HAP-1 (cell line): Measurements from ENCODE around the gene RIOK1.
A peak's percentile ranks its signal among the peaks of the same experiment; 100 is the strongest.

Experiments
- DNase-seq, 2 experiments: peaks; one replicate each; pipeline ENCODE4 v3.0.0-alpha.2; 2016 to 2020; ENCODE audit warnings: low spot score in 2 of 2
- H3K27me3 ChIP-seq: fragments of 250-450 bp; sonication (Bioruptor Pico); 2 replicates; pipeline ENCODE4 v1.5.1; 2020; ENCODE audit warnings: low read depth, mild to moderate bottlenecking, moderate library complexity
- H3K36me3 ChIP-seq: fragments of 250-450 bp; sonication (Bioruptor Pico); replicated peaks from 2 replicates; pipeline ENCODE4 v1.5.1; 2020; ENCODE audit warnings: mild to moderate bottlenecking
- H3K4me1 ChIP-seq: fragments of 250-450 bp; sonication (Bioruptor Pico); 2 replicates; pipeline ENCODE4 v1.5.1; 2020; ENCODE audit warnings: mild to moderate bottlenecking
- H3K4me3 ChIP-seq: fragments of 250-450 bp; sonication (Bioruptor Pico); 2 replicates; pipeline ENCODE4 v1.5.1; 2020; ENCODE audit warnings: mild to moderate bottlenecking, moderate library complexity
- H3K9me3 ChIP-seq: fragments of 250-450 bp; sonication (Bioruptor Pico); 2 replicates; pipeline ENCODE4 v1.5.1; 2020; ENCODE audit warnings: mild to moderate bottlenecking, moderate library complexity
- in situ Hi-C: fragments of 300-500 bp; cut with MboI; formaldehyde crosslinking; loops from 3 replicates; pipeline ENCODE4 v1.14.3; 2020; ENCODE audit warnings: low sequenced_read_pairs, inconsistent platforms, mixed read lengths

The RIOK1 gene

DNA sequence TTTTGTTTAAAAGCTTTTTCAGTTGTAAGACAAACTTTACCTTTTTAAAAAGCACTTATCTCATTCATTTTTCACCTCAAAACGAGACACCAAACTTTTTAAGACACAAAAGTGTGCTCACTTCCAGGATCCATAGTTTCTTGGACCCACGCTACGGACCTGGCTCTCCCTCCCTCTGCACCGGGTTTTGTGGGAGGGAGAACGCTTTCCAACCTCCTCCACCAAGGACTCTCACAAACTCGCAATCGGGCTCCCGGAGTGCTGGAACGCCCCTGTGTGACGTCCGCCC is 502 bp upstream of the RIOK1 start:
- in situ Hi-C loops: no loop called here
- Histone ChIP-seq H3K4me3 (peak overlapping the region; percentile 77), H3K9me3 (no peaks in the 10 kb centered on the region), H3K36me3 (peaks cover 12% of the 10 kb centered on the region), H3K27me3 (no peaks in the 10 kb centered on the region), H3K4me1 (peaks cover 14% of the 10 kb centered on the region)
- DNase-seq: peak; percentile 32 to 77

DNA sequence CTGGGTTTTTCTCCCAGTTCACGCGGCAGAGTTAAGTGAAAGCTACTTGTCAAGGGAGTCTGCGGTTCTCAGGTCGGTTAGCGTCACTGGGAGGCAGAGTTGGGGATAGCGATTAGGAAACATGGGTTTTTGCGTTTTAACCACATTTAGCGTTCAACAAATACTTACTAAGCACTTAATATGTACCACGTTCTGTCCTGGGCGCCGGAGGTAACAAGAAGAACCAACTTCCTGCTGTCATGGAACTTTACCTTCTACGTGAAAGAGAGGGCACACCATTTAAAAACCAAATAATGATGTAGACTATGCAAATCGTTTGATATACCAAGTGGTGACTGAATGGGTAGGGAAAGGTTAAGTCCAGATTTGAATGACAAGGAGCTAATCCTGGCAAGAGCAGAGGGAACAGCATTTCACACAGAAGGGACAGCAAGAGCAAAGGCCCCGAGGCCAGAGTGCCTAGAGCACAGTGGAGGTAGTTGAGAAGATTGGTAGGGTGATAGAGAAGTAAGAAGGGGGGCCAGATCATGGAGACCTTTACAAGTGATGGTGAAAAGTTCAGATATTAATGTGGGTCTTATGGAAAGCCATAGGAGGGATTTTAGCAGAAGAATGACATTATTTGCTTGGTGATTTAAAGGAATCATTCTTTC is 744 bp downstream of the RIOK1 start:
- in situ Hi-C loops: loop anchor here (5.0 kb wide), 1 partner anchor 88 kb away; no protein-coding TSS in a partner anchor
- H3K27me3 ChIP-seq: no peaks in the 10 kb centered on the region
- no peaks in the 10 kb centered on the region for H3K9me3 ChIP-seq
- peaks cover 22% of the 10 kb centered on the region for H3K36me3 ChIP-seq
- peak overlapping the region; percentile 77 for H3K4me3 ChIP-seq
- peaks cover 14% of the 10 kb centered on the region for H3K4me1 ChIP-seq
- peak; percentile 14 to 27 for DNase-seq

DNA sequence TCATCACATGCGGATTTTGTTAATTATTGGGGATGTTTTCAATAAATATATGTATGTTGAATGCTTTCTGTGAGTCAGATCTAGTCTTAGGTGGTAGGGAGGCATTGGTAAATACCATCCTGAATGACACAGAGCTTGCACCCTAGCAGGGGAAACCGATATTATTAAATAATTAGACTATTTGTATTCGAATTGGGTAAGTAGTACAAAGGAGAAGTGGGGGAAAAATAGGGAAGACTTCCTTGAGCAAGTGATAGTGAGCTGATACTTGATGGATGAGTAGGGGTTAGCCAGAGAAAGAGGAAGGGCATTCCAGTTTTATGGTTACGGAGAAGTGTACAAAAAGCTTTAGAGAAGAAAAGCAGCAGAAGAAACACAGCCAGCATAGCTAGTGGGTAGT is 1.5 kb downstream of the RIOK1 start:
- H3K4me3 ChIP-seq: peak overlapping the region; percentile 77
- in situ Hi-C loops: loop anchor here (5.0 kb wide), 1 partner anchor 89 kb away; no protein-coding TSS in a partner anchor

GRCh38 chr6:7392402-7392801 is 2.8 kb downstream of the RIOK1 start:
- Histone ChIP-seq H3K4me1 (peaks cover 14% of the 10 kb centered on the region), H3K36me3 (peaks cover 38% of the 10 kb centered on the region), H3K9me3 (no peaks in the 10 kb centered on the region), H3K27me3 (no peaks in the 10 kb centered on the region), H3K4me3 (no peak overlapping the region)
- DNase-seq: no peak
- in situ Hi-C loops: loop anchor here (5.0 kb wide), 1 partner anchor 90 kb away; no protein-coding TSS in a partner anchor

More for the DNA sequence above, 1.5 kb downstream of the RIOK1 start:
- no peak for DNase-seq
- Histone ChIP-seq H3K9me3 (no peaks in the 10 kb centered on the region), H3K36me3 (peaks cover 27% of the 10 kb centered on the region), H3K4me1 (peaks cover 14% of the 10 kb centered on the region), H3K27me3 (no peaks in the 10 kb centered on the region)

DNA sequence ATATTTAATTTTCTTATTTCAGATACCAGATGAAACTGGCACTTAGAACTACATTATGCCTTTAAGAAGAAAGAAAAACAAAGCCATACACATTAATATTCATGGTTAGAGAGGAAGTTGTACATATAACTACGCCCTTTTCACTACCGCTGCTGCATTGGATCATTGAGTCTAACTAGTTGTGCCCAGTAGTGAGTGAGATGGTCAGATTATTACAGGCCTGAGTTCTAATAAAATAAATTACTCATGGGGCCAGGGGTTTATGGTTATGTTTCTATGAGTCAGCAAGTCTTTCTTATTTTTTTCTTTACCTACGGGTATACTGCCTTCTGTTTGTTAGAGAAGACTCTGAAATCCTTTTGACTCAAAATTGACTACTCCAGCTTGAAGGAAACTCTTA is 11.5 kb downstream of the RIOK1 start:
- DNase-seq: no peak
- in situ Hi-C loops: loop anchor here (10.0 to 25.0 kb wide), 2 partner anchors 184 to 486 kb away; no protein-coding TSS in a partner anchor
- Histone ChIP-seq H3K4me1 (no peaks in the 10 kb centered on the region), H3K36me3 (peaks cover 82% of the 10 kb centered on the region), H3K4me3 (no peak overlapping the region), H3K9me3 (no peaks in the 10 kb centered on the region), H3K27me3 (no peaks in the 10 kb centered on the region)

DNA sequence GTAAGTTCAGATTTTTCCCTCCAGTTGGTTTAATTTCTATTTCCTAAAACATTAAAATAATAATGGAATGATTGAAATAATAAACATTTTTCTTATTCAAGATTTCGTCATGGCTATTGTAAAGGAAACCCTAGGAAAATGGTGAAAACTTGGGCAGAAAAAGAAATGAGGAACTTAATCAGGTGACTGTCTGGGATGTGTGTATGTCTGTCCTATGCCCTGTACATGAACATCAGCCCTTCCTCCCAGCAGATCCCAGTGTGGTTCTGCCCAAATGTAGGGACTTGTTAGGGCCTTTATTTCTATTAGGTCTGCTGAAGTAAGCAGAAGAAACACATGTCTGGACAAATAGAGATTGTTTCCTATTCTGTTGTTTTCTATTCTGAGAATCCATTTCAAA is 13.1 kb downstream of the RIOK1 start:
- Histone ChIP-seq H3K36me3 (peaks cover 79% of the 10 kb centered on the region), H3K4me3 (no peak overlapping the region), H3K9me3 (no peaks in the 10 kb centered on the region), H3K27me3 (no peaks in the 10 kb centered on the region), H3K4me1 (no peaks in the 10 kb centered on the region)
- DNase-seq: no peak
- in situ Hi-C loops: loop anchor here (10.0 to 25.0 kb wide), 2 partner anchors 182 to 485 kb away; no protein-coding TSS in a partner anchor

GRCh38 chr6:7404546-7404945 is 14.9 kb downstream of the RIOK1 start:
- in situ Hi-C loops: loop anchor here (10.0 to 25.0 kb wide), 2 partner anchors 180 to 483 kb away; no protein-coding TSS in a partner anchor
- Histone ChIP-seq H3K9me3 (no peaks in the 10 kb centered on the region), H3K36me3 (peaks cover 72% of the 10 kb centered on the region), H3K4me1 (no peaks in the 10 kb centered on the region), H3K27me3 (no peaks in the 10 kb centered on the region), H3K4me3 (no peak overlapping the region)
- no peak for DNase-seq

DNA sequence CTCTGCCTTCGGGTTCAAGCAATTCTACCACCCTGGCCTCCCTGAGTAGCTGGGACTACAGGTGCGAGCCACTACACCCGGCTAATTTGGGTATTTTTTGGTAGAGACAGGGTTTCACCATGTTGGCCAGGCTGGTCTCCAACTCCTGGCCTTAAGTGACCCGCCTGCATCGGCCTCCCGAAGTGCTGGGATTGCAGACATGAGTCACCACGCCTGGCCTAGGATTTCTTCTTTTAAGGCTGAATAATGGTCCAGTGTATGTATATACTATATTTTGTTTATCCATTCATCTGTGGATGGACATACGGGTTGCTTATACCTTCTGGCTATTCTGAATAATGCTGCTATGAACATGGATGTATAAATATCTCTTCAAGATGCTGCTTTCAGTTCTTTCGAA is 17.1 kb downstream of the RIOK1 start:
- in situ Hi-C loops: loop anchor here (10.0 to 25.0 kb wide), 2 partner anchors 178 to 481 kb away; no protein-coding TSS in a partner anchor
- Histone ChIP-seq H3K4me1 (peaks cover 7% of the 10 kb centered on the region), H3K9me3 (no peaks in the 10 kb centered on the region), H3K36me3 (peaks cover 64% of the 10 kb centered on the region), H3K4me3 (no peak overlapping the region), H3K27me3 (no peaks in the 10 kb centered on the region)
- no peak for DNase-seq

- H3K36me3 ChIP-seq: peaks cover 48% of the 10 kb centered on the region
- no peaks in the 10 kb centered on the region for H3K9me3 ChIP-seq
- no peak overlapping the region for H3K4me3 ChIP-seq
- in situ Hi-C loops: loop anchor here (10.0 to 25.0 kb wide), 2 partner anchors 175 to 478 kb away; no protein-coding TSS in a partner anchor
- peak; percentile 35 to 75 for DNase-seq
- H3K27me3 ChIP-seq: no peaks in the 10 kb centered on the region
- peaks cover 21% of the 10 kb centered on the region for H3K4me1 ChIP-seq
Observed at GRCh38 chr6:7409740-7410139, 20.1 kb downstream of the RIOK1 start.

DNA sequence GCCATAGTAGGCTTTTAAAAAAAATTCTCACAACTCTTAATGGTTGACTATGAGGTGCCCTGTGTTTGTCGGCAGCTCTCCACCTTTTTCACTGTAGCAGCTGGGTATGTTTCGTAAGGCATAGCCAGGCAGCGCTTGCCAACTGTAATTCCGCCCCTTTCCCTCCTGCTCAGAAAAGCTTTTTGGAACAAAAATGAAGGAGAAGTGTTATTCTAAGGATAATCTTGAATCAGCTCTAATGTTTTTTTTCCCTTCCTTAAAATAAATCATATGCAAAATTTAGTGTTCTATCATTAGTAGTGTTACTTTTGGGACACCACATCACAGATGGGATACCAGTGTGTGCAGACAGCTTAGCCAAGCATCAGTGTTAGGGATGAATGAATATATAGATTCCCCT is 21.2 kb downstream of the RIOK1 start:
- no peak for DNase-seq
- Histone ChIP-seq H3K9me3 (no peaks in the 10 kb centered on the region), H3K4me3 (no peak overlapping the region), H3K27me3 (no peaks in the 10 kb centered on the region), H3K36me3 (peaks cover 48% of the 10 kb centered on the region), H3K4me1 (peaks cover 23% of the 10 kb centered on the region)
- in situ Hi-C loops: loop anchor here (25.0 kb wide), 1 partner anchor 476 kb away; no protein-coding TSS in a partner anchor

GRCh38 chr6:7411328-7411727 is 21.7 kb downstream of the RIOK1 start:
- Histone ChIP-seq H3K36me3 (peaks cover 48% of the 10 kb centered on the region), H3K9me3 (no peaks in the 10 kb centered on the region), H3K4me1 (peaks cover 23% of the 10 kb centered on the region), H3K4me3 (no peak overlapping the region), H3K27me3 (no peaks in the 10 kb centered on the region)
- in situ Hi-C loops: loop anchor here (25.0 kb wide), 1 partner anchor 476 kb away; no protein-coding TSS in a partner anchor
- no peak for DNase-seq

GRCh38 chr6:7413151-7413823 is 23.7 kb downstream of the RIOK1 start:
- in situ Hi-C loops: loop anchor here (25.0 kb wide), 1 partner anchor 474 kb away; no protein-coding TSS in a partner anchor
- peaks cover 50% of the 10 kb centered on the region for H3K36me3 ChIP-seq
- no peaks in the 10 kb centered on the region for H3K27me3 ChIP-seq
- H3K4me1 ChIP-seq: peaks cover 23% of the 10 kb centered on the region
- DNase-seq: peak in 1 of 2 experiments; percentile 85
- H3K9me3 ChIP-seq: no peaks in the 10 kb centered on the region
- H3K4me3 ChIP-seq: no peak overlapping the region

- Histone ChIP-seq H3K9me3 (no peaks in the 10 kb centered on the region), H3K27me3 (no peaks in the 10 kb centered on the region), H3K4me1 (peaks cover 23% of the 10 kb centered on the region), H3K36me3 (peaks cover 56% of the 10 kb centered on the region), H3K4me3 (no peak overlapping the region)
- in situ Hi-C loops: loop anchor here (25.0 kb wide), 1 partner anchor 472 kb away; no protein-coding TSS in a partner anchor
- no peak for DNase-seq
Observed at GRCh38 chr6:7414811-7415210, 25.2 kb downstream of the RIOK1 start.

DNA sequence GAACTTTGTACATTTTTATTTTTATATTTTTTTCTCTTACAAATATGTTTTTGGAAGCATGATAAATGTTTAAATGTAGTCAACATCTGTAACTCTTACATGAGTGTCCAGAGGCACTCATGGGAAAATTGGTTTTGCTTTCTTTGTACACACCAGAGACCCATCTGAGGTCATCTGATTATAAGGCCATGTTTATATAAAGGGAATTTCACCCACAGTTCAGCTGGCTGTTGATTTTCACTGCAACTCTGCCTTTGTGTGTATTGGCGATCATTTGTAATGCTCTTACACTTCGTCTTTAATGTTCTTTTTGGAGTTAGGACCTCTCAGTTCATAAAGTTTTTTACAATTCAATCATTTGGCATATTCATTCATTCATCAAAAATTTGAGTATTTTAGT is 28.1 kb downstream of the RIOK1 start:
- in situ Hi-C loops: loop anchor here (25.0 kb wide), 1 partner anchor 470 kb away; no protein-coding TSS in a partner anchor
- H3K36me3 ChIP-seq: peaks cover 45% of the 10 kb centered on the region
- H3K4me1 ChIP-seq: peaks cover 15% of the 10 kb centered on the region
- no peaks in the 10 kb centered on the region for H3K9me3 ChIP-seq
- no peak overlapping the region for H3K4me3 ChIP-seq
- H3K27me3 ChIP-seq: no peaks in the 10 kb centered on the region
- no peak for DNase-seq
